Effector memory CD4-positive, alpha-beta T cell (primary cell): ENCODE data around the gene JAM2.
A peak's percentile ranks its signal among the peaks of the same experiment; 100 is the strongest.
"Not testable (repeated sequence)": the region's sequence is repeated elsewhere in the genome, so short reads cannot be mapped to it uniquely, and the experiment has no call there.

Source experiments
- DNase-seq, 3 donors: peaks; one replicate each; pipeline ENCODE4 v3.0.0-alpha.2; 2020
- H3K27ac ChIP-seq: 2 replicates; pipeline ENCODE4 v1.7.0; 2013; ENCODE audit warnings: mild to moderate bottlenecking, low read length, moderate library complexity; ENCODE audit not compliant: insufficient read depth, poor library complexity, severe bottlenecking
- H3K27me3 ChIP-seq: replicated peaks from 2 replicates; pipeline ENCODE4 v1.7.0; 2013; ENCODE audit warnings: mild to moderate bottlenecking, low read length; ENCODE audit not compliant: insufficient read depth, control insufficient read depth, poor library complexity, severe bottlenecking
- H3K36me3 ChIP-seq: 2 replicates; pipeline ENCODE4 v1.7.0; 2013; ENCODE audit warnings: mild to moderate bottlenecking, low read length, moderate library complexity; ENCODE audit not compliant: control insufficient read depth, insufficient read depth
- H3K4me1 ChIP-seq: 2 replicates; pipeline ENCODE4 v1.7.0; 2013; ENCODE audit warnings: low read length, mild to moderate bottlenecking; ENCODE audit not compliant: control insufficient read depth, insufficient read depth, poor library complexity, severe bottlenecking
- H3K4me3 ChIP-seq: 2 replicates; pipeline ENCODE4 v1.7.0; 2013; ENCODE audit warnings: low read length, low read depth, mild to moderate bottlenecking; ENCODE audit not compliant: insufficient read depth, poor library complexity, severe bottlenecking
- H3K9me3 ChIP-seq: 2 replicates; pipeline ENCODE4 v1.7.0; 2013; ENCODE audit warnings: mild to moderate bottlenecking, low read length, moderate library complexity; ENCODE audit not compliant: control insufficient read depth

JAM2 gene

DNA sequence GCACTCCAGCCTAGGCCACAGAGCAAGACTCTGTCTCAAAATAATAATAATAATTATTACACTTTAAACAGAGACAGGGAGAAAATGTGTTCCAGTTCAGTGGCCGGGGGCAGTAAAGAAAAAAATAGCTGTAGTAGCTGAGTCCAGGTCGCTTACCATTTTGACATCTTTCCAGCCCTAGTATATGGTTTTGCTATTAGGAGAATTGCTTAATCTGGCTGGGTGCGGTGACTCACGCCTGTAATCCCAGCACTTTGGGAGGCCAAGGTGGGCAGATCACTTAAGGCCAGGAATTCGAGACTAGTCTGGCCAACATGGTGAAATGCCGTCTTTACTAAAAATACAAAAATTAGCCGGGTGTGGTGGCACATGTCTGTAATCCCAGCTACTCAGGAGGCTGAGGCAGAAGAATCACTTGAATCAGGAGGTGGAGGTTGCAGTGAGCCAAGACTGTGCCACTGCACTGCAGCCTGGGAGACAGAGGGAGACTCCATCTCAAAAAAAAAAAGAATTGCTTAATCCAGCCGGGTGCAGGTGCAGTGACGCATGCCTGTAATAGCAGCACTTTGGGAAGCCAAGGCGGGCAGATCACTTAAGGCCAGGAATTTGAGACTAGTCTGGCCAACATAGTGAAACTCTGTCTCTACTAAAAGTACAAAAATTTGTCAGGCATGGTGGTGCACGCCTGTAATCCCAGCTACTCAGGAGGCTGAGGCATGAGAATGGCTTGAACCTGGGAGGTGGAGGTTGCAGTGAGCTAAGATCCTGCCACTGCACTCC is 13.1 kb upstream of the JAM2 start:
- not testable (repeated sequence) for H3K27me3 ChIP-seq, DNase-seq, H3K4me1 ChIP-seq, H3K4me3 ChIP-seq, H3K36me3 ChIP-seq, H3K9me3 ChIP-seq, H3K27ac ChIP-seq

DNA sequence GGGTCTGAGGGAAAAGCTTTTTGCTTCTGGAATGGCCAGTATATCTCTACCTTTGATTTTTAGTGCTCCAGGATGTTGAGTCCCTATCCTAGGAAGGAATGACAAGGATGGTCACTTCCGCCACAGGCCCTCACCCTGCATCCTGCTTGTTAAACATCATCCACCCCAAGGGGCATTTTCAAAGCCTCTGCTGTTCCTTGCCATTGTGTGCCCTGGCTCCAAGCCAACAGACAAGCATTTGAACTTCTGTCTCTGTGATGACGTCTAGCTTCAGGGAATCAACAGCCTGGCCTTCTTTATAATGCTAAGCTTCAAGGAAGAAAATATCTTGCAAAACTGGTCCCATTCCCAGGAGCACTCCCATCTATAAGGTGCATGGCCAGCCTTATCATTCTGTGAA is 12.3 kb upstream of the JAM2 start:
- H3K9me3 ChIP-seq, result no peaks in the 10 kb centered on the region
- no peak overlapping the region for H3K27ac ChIP-seq
- H3K27me3 ChIP-seq, result no peaks in the 10 kb centered on the region
- H3K4me3 ChIP-seq, result no peak overlapping the region
- no peak for DNase-seq
- H3K4me1 ChIP-seq, result no peaks in the 10 kb centered on the region
- H3K36me3 ChIP-seq, result no peaks in the 10 kb centered on the region

DNA sequence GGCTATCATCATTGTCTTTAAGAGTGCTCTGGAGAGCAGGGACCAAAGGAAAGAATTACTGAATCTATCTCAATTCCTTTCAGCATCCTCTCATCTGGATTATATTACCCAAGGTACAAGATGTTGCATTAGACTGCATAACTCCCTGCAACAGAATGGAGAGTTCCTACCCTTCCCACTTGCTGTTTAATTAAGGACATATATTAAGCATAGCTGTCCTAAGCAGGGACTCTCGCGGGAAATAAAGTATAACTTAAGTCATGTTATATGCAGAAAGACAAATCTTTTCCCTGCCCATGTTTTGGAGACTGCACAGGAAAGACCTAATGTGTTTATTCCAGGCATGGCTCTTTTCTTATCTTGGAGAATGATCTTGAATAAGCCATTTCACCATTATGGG is 6.8 kb upstream of the JAM2 start:
- Histone ChIP-seq H3K9me3 (no peaks in the 10 kb centered on the region), H3K4me1 (no peaks in the 10 kb centered on the region), H3K36me3 (no peaks in the 10 kb centered on the region), H3K27me3 (no peaks in the 10 kb centered on the region), H3K4me3 (no peak overlapping the region), H3K27ac (no peak overlapping the region)
- no peak for DNase-seq

DNA sequence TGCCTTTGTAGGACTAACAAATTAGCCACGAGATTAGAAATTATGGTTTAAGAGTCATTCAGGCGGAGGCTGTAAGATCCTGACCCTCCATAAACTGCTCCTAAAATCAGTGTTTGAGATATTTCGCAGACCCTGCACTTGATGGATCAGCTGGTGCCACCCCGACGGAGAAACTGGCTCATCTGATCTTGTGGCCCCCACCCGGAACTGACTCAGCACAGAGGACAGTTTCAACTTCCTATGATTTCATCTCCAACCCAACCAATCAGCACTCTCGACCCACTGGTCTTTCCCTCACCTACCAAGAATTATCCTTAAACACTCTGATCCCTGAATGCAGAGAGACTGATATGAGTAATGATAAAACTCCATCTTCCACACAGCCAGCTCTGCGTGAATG is 3.7 kb upstream of the JAM2 start:
- Histone ChIP-seq H3K4me3 (no peak overlapping the region), H3K36me3 (no peaks in the 10 kb centered on the region), H3K27me3 (peaks cover 3% of the 10 kb centered on the region), H3K9me3 (no peaks in the 10 kb centered on the region), H3K27ac (no peak overlapping the region), H3K4me1 (peaks cover 3% of the 10 kb centered on the region)
- DNase-seq, result no peak

DNA sequence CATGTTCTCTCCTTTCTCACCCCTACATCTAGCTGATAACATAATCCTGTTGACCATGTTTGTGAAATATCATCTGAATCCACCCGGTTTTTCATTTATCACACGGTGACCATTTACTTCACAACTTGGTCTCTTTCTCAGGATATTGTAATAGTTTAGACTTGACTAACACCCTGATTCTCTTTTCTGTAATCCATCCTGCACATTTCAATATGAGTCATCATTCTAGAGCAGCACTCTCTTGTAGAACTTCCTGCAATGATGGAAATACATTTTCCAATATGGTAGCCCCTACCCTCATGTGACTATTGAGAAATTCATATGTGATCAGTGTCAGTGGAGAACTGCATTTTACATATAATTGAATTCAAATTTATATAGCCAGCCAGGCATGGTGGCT is 2.3 kb upstream of the JAM2 start:
- DNase-seq, result no peak
- peaks cover 4% of the 10 kb centered on the region for H3K4me1 ChIP-seq
- peaks cover 3% of the 10 kb centered on the region for H3K27me3 ChIP-seq
- H3K36me3 ChIP-seq, result no peaks in the 10 kb centered on the region
- no peaks in the 10 kb centered on the region for H3K9me3 ChIP-seq
- H3K4me3 ChIP-seq, result no peak overlapping the region
- no peak overlapping the region for H3K27ac ChIP-seq

DNA sequence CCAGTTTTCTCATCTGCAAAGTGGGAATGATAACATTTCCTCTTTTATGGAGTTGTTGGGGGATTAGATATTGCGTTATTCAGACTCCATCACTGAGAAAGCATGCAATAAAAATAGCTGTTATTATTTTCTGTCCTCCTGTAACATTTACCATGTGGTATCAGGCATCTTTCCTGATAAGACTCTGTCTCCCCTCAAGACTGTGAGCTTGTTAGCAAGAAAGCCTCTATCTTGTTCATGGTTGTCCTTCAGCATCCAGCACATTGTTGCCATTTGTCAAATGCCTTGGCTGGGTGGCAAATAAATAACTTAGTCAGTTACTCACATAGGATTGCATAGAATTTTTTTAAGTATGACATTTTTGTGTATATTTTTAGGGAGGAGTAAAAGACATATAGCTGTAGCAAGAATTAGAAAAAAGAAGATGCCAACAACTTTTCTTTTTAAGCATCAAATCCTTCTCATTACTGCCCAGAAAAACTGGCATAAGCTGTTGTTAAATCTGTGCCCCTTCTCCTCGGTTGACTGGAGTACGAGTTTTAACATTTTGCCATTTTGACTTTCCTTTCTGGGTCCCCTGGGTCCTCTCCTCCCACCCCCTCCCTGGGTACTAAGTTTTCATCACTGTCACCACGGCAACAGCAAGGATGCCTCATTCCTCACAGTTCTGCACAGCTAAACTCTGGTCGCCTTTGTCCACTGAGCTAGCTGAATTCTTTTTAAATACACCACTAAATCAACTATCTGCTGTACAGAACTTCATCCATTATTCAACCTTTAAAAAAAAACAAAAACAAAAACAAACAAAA is 1.0 kb upstream of the JAM2 start:
- no peak for DNase-seq
- H3K4me1 ChIP-seq, result peaks cover 4% of the 10 kb centered on the region
- H3K27ac ChIP-seq, result no peak overlapping the region
- no peak overlapping the region for H3K4me3 ChIP-seq
- no peaks in the 10 kb centered on the region for H3K36me3 ChIP-seq
- H3K9me3 ChIP-seq, result no peaks in the 10 kb centered on the region
- peaks cover 3% of the 10 kb centered on the region for H3K27me3 ChIP-seq

DNA sequence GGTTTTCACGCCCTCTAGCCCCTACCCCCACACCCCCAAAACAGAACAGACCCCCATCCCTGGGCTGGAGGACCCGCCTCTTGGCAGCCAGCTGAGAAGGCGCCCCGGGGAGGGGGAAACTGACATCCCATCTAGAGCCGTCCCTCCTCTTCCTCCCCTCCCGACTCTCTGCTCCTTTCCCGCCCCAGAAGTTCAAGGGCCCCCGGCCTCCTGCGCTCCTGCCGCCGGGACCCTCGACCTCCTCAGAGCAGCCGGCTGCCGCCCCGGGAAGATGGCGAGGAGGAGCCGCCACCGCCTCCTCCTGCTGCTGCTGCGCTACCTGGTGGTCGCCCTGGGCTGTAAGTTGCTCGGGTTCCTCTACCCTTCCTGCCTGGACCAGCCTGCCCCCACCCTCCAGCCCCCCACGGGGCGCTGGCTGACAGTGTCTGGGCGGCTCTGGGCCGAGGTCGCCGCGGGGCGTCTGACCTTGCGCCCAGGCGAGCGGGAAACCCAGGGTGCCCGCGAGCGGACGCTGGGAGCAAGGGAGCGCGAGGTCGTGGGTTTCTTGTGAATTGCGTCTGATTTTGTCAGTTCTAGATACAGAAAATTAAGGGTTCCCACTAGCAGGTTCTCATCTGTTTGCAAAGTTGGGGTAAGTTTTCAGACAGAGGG is 618 bp downstream of the JAM2 start:
- H3K4me1 ChIP-seq, result peaks cover 4% of the 10 kb centered on the region
- H3K36me3 ChIP-seq, result no peaks in the 10 kb centered on the region
- H3K27me3 ChIP-seq, result peaks cover 3% of the 10 kb centered on the region
- no peak overlapping the region for H3K27ac ChIP-seq
- H3K9me3 ChIP-seq, result no peaks in the 10 kb centered on the region
- peak in 1 of 3 donors; percentile 17 for DNase-seq
- H3K4me3 ChIP-seq, result peak overlapping the region; percentile 68

DNA sequence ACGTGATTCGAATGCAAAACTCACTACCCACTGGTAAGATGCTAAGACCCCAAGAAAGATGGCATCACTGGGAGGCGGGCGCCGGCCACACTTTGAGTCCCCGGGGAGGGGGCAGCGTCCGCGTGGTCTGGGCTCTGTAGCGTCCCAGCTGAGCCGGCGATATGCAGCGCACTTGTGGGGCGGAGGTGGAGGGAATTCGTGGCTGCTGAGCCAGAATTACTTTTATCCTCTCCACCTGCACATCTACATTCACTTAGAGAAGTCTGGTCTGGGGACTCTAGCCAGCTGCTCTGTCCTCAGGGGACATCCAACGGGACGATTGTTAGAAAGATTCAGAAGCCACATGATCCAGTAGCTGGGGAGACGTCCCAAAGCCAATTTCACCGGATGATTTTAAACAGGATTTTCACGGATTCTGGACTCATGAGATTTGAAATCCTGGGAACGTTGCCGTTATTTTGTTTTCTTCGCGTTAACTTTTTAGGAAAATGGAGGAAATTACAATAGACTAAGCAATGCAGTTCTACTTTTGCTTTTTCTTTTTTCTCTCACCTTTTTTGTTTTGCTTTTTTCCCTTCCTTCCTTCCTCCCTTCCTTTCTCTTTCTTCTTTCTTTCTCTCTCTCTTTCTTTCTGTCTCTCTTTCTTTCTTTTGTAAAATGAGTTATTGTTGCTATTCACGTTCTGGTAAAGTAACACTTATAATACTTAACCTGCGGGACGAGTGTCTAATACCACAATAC is 1.3 kb downstream of the JAM2 start:
- no peak overlapping the region for H3K27ac ChIP-seq
- H3K4me3 ChIP-seq, result peak overlapping the region; percentile 68
- no peaks in the 10 kb centered on the region for H3K9me3 ChIP-seq
- no peaks in the 10 kb centered on the region for H3K36me3 ChIP-seq
- H3K4me1 ChIP-seq, result peaks cover 4% of the 10 kb centered on the region
- peaks cover 3% of the 10 kb centered on the region for H3K27me3 ChIP-seq
- DNase-seq, result no peak

DNA sequence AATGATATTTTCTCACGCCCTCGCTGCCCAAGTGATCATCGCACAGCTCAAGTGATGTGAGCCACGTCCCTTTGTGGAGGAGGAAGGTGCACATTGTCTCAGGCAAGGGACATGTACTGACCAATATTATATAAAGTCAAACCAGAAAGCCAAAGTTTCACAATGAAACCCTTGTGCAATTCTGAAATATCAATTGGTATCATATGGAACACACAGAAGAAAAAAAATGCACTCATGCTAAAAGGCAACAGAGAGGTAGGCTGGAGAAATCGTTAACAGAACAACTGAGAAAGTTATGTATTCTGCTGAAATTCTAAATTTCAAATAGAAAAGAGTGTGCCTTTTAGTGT is 1.9 kb downstream of the JAM2 start:
- Histone ChIP-seq H3K36me3 (no peaks in the 10 kb centered on the region), H3K9me3 (no peaks in the 10 kb centered on the region), H3K4me1 (peaks cover 4% of the 10 kb centered on the region), H3K27ac (no peak overlapping the region), H3K27me3 (peaks cover 3% of the 10 kb centered on the region), H3K4me3 (no peak overlapping the region)
- no peak for DNase-seq
